ENCODE results near the gene SASH3. TPM values are rescaled to one million over a fixed set of nuclear protein-coding genes. Genes with fewer than 3 reads are reported as not detected.

SASH3 gene
- total RNA-seq, 1 experiment from 2014 or later, result 0.42 TPM

GRCh38 chrX:129790146-129790545 lies 10.4 kb downstream of the SASH3 start:
- Histone ChIP-seq H3K4me1 (ENCODE audit: control insufficient read depth in 1 of 2, insufficient read depth in 2 of 2, low read length in 2 of 2) (no peaks in the 10 kb centered on the region), H2AFZ (ENCODE audit: low read depth, low read length, poor library complexity, severe bottlenecking) (no peak overlapping the region), H4K20me1 (ENCODE audit: insufficient read depth) (no peaks in the 10 kb centered on the region), H3K9ac (ENCODE audit: low read length) (no peak overlapping the region), H3K4me2 (ENCODE audit: low read length) (no peak overlapping the region), H3K79me2 (ENCODE audit: insufficient read depth, low read length) (no peaks in the 10 kb centered on the region), H3K4me3 (replicated peaks in 1 of 2; ENCODE audit: low read depth in 1 of 2, low read length in 2 of 2) (no peak overlapping the region), H3K36me3 (ENCODE audit: control insufficient read depth in 1 of 2, insufficient read depth in 2 of 2, low read length in 2 of 2) (no peaks in the 10 kb centered on the region), H3K9me2 (ENCODE audit: insufficient read depth) (no peaks in the 10 kb centered on the region), H3K27ac (ENCODE audit: low read depth, low read length) (no peak overlapping the region), H3K9me3 (ENCODE audit: control insufficient read depth in 1 of 2, insufficient read depth in 1 of 2, low read depth in 1 of 2, low read length in 2 of 2) (no peaks in the 10 kb centered on the region), H3K27me3 (ENCODE audit: insufficient read depth, low read length) (no peaks in the 10 kb centered on the region)
- no TSS peak for BruUV-seq (replicated peaks)
- no peak for DNase-seq (ENCODE audit: low read depth, low spot score)
- ChIA-PET POLR2A (no interaction called here), RAD21 (ENCODE audit: low non-redundant PET in 1 of 2, low total read pairs in 2 of 2, uncharacterized antibody in 2 of 2, unreplicated experiment in 2 of 2) (no interaction called here), CTCF (no interaction called here)
- intact Hi-C loops (cut with micrococcal nuclease), result no loop called here
- ATAC-seq, result no peak
- TF ChIP-seq ZFX (IDR thresholded peaks at IDR 0.05) (no peak), SIN3A (IDR thresholded peaks at IDR 0.05; ENCODE audit: low read depth) (no peak), EZH2 (IDR thresholded peaks at IDR 0.05) (no peak), POLR2AphosphoS5 (IDR thresholded peaks at IDR 0.05; ENCODE audit: low read depth, low read length) (no peak), CTCF (IDR thresholded peaks at IDR 0.05 in 2 of 3, conservative IDR thresholded peaks at IDR 0.05 in 1 of 3; ENCODE audit: borderline replicate concordance in 1 of 3, insufficient read depth in 1 of 3, low read depth in 2 of 3, low read length in 2 of 3) (no peak), RAD21 (IDR thresholded peaks at IDR 0.05; ENCODE audit: low read depth) (no peak), JUND (IDR thresholded peaks at IDR 0.05) (no peak), EGR1 (IDR thresholded peaks at IDR 0.05; ENCODE audit: low read depth) (no peak), ATF3 (IDR thresholded peaks at IDR 0.05) (no peak), TCF7L2 (IDR thresholded peaks at IDR 0.05; ENCODE audit: borderline replicate concordance, extremely low read depth, insufficient read depth, insufficient read length) (no peak), CBX3 (IDR thresholded peaks at IDR 0.05; ENCODE audit: low read depth) (no peak)
- TF ChIP-seq, protein P1, sequence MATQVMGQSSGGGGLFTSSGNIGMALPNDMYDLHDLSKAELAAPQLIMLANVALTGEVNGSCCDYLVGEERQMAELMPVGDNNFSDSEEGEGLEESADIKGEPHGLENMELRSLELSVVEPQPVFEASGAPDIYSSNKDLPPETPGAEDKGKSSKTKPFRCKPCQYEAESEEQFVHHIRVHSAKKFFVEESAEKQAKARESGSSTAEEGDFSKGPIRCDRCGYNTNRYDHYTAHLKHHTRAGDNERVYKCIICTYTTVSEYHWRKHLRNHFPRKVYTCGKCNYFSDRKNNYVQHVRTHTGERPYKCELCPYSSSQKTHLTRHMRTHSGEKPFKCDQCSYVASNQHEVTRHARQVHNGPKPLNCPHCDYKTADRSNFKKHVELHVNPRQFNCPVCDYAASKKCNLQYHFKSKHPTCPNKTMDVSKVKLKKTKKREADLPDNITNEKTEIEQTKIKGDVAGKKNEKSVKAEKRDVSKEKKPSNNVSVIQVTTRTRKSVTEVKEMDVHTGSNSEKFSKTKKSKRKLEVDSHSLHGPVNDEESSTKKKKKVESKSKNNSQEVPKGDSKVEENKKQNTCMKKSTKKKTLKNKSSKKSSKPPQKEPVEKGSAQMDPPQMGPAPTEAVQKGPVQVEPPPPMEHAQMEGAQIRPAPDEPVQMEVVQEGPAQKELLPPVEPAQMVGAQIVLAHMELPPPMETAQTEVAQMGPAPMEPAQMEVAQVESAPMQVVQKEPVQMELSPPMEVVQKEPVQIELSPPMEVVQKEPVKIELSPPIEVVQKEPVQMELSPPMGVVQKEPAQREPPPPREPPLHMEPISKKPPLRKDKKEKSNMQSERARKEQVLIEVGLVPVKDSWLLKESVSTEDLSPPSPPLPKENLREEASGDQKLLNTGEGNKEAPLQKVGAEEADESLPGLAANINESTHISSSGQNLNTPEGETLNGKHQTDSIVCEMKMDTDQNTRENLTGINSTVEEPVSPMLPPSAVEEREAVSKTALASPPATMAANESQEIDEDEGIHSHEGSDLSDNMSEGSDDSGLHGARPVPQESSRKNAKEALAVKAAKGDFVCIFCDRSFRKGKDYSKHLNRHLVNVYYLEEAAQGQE (IDR thresholded peaks at IDR 0.05; ENCODE audit: low read depth), result no peak

Data from HCT116 (cell line).